HEK293 (cell line): ENCODE data around the gene SOCS4.
A peak's percentile ranks its signal among the peaks of the same experiment; 100 is the strongest.

Experiments
- HOXA7 ChIP-seq: sonication (generic); formaldehyde crosslinking; IDR thresholded peaks from 2 replicates; pipeline ENCODE4 v1.8.1; 2022; ENCODE audit warnings: missing genetic modification reagents, borderline replicate concordance
- KLF16 ChIP-seq: fragments of 450-650 bp; formaldehyde crosslinking; IDR thresholded peaks from 2 replicates; pipeline ENCODE4 v1.5.1; 2017; ENCODE audit warnings: missing biosample characterization, missing genetic modification characterization
- KLF9 ChIP-seq: fragments of 450-650 bp; formaldehyde crosslinking; IDR thresholded peaks from 2 replicates; pipeline ENCODE4 v1.5.1; 2016; ENCODE audit warnings: missing biosample characterization, missing genetic modification characterization, low read depth
- OSR2 ChIP-seq: fragments of 450-650 bp; formaldehyde crosslinking; IDR thresholded peaks from 2 replicates; pipeline ENCODE4 v1.5.1; 2016; ENCODE audit warnings: missing biosample characterization, missing genetic modification characterization
- OVOL3 ChIP-seq: fragments of 450-650 bp; formaldehyde crosslinking; IDR thresholded peaks from 2 replicates; pipeline ENCODE4 v1.5.1; 2016; ENCODE audit warnings: missing biosample characterization, missing genetic modification characterization
- PRDM4 ChIP-seq: fragments of 450-650 bp; formaldehyde crosslinking; IDR thresholded peaks from 2 replicates; pipeline ENCODE4 v1.5.1; 2017; ENCODE audit warnings: missing biosample characterization, missing genetic modification characterization
- REST ChIP-seq: fragments of 450-650 bp; formaldehyde crosslinking; IDR thresholded peaks from 2 replicates; pipeline ENCODE4 v1.5.1; 2016; ENCODE audit warnings: missing biosample characterization, missing genetic modification characterization
- ZFP69B ChIP-seq: fragments of 450-650 bp; formaldehyde crosslinking; IDR thresholded peaks from 2 replicates; pipeline ENCODE4 v1.5.1; 2016; ENCODE audit warnings: missing biosample characterization, missing genetic modification characterization
- ZNF140 ChIP-seq: fragments of 450-650 bp; formaldehyde crosslinking; IDR thresholded peaks from 2 replicates; pipeline ENCODE4 v1.5.1; 2016; ENCODE audit warnings: missing biosample characterization, missing genetic modification characterization
- ZNF157 ChIP-seq: fragments of 450-650 bp; formaldehyde crosslinking; IDR thresholded peaks from 2 replicates; pipeline ENCODE4 v1.5.1; 2016; ENCODE audit warnings: missing biosample characterization, missing genetic modification characterization
- ZNF16 ChIP-seq: fragments of 450-650 bp; formaldehyde crosslinking; IDR thresholded peaks from 2 replicates; pipeline ENCODE4 v1.5.1; 2016; ENCODE audit warnings: low read depth, missing biosample characterization, missing genetic modification characterization
- ZNF26 ChIP-seq: fragments of 450-650 bp; formaldehyde crosslinking; IDR thresholded peaks from 2 replicates; pipeline ENCODE4 v1.5.1; 2016; ENCODE audit warnings: missing biosample characterization, missing genetic modification characterization
- ZNF280C ChIP-seq: fragments of 450-650 bp; formaldehyde crosslinking; IDR thresholded peaks from 2 replicates; pipeline ENCODE4 v1.5.1; 2016; ENCODE audit warnings: missing biosample characterization, missing genetic modification characterization
- ZNF362 ChIP-seq: fragments of 450-650 bp; formaldehyde crosslinking; IDR thresholded peaks from 2 replicates; pipeline ENCODE4 v1.5.1; 2016; ENCODE audit warnings: missing biosample characterization, missing genetic modification characterization
- ZNF398 ChIP-seq: fragments of 450-650 bp; formaldehyde crosslinking; IDR thresholded peaks from 2 replicates; pipeline ENCODE4 v1.5.1; 2017; ENCODE audit warnings: missing biosample characterization, missing genetic modification characterization
- ZNF404 ChIP-seq: fragments of 450-650 bp; formaldehyde crosslinking; IDR thresholded peaks from 2 replicates; pipeline ENCODE4 v1.5.1; 2017; ENCODE audit warnings: missing biosample characterization, missing genetic modification characterization
- ZNF580 ChIP-seq: fragments of 450-650 bp; formaldehyde crosslinking; IDR thresholded peaks from 2 replicates; pipeline ENCODE4 v1.5.1; 2016; ENCODE audit warnings: missing biosample characterization, missing genetic modification characterization
- ZNF621 ChIP-seq: fragments of 450-650 bp; formaldehyde crosslinking; IDR thresholded peaks from 2 replicates; pipeline ENCODE4 v1.5.1; 2017; ENCODE audit warnings: missing biosample characterization, missing genetic modification characterization
- ZNF692 ChIP-seq: fragments of 450-650 bp; formaldehyde crosslinking; IDR thresholded peaks from 2 replicates; pipeline ENCODE4 v1.5.1; 2016; ENCODE audit warnings: missing biosample characterization, missing genetic modification characterization
- ZNF837 ChIP-seq: fragments of 450-650 bp; formaldehyde crosslinking; IDR thresholded peaks from 2 replicates; pipeline ENCODE4 v1.5.1; 2016; ENCODE audit warnings: missing biosample characterization, missing genetic modification characterization
- ZSCAN23 ChIP-seq: fragments of 450-650 bp; formaldehyde crosslinking; IDR thresholded peaks from 2 replicates; pipeline ENCODE4 v1.5.1; 2016; ENCODE audit warnings: missing biosample characterization, missing genetic modification characterization
- ZSCAN5A ChIP-seq: fragments of 450-650 bp; formaldehyde crosslinking; IDR thresholded peaks from 2 replicates; pipeline ENCODE4 v1.5.1; 2016; ENCODE audit warnings: missing biosample characterization, missing genetic modification characterization

The SOCS4 gene

GRCh38 chr14:55026793-55027561 is at the start of gene SOCS4, which contains the start of gene WDHD1 (continued):
- no peak; the same call in 1 of the 2 replicates for TF ChIP-seq REST (tag by site-specific recombination)
- TF ChIP-seq PRDM4 (tag by site-specific recombination), result 0 out of 2 replicates have a peak, but pooled peaks have one; percentile 40
- no peak for TF ChIP-seq ZNF362
- peak; percentile 67 for TF ChIP-seq ZNF692 (tag by site-specific recombination)
- TF ChIP-seq ZNF157 (tag by site-specific recombination), result no peak
- TF ChIP-seq KLF9, result 0 out of 2 replicates have a peak, but pooled peaks have one; percentile 25
- TF ChIP-seq ZNF580 (tag by site-specific recombination), result peak; percentile 85
- no peak for TF ChIP-seq ZNF140 (tag by site-specific recombination)
- TF ChIP-seq HOXA7 (CRISPR knock-in tag), result no peak
- TF ChIP-seq ZNF398 (tag by site-specific recombination), result peak; percentile 76
- TF ChIP-seq ZSCAN23 (tag by site-specific recombination), result no peak
- no peak for TF ChIP-seq ZNF837 (tag by site-specific recombination)
- TF ChIP-seq KLF16, result peak; percentile 78
- TF ChIP-seq ZNF26 (tag by site-specific recombination), result no peak
- no peak for TF ChIP-seq ZNF280C (tag by site-specific recombination)
- peak; percentile 38; the same call in 1 of the 2 replicates for TF ChIP-seq ZFP69B (tag by site-specific recombination)
- no peak; the same call in 1 of the 2 replicates for TF ChIP-seq OSR2 (tag by site-specific recombination)
- TF ChIP-seq ZSCAN5A (tag by site-specific recombination), result peak; percentile 73; the same call in 1 of the 2 replicates
- no peak for TF ChIP-seq OVOL3 (tag by site-specific recombination)
- TF ChIP-seq ZNF404 (tag by site-specific recombination), result no peak
- no peak for TF ChIP-seq ZNF16 (tag by site-specific recombination)
- TF ChIP-seq ZNF621 (tag by site-specific recombination), result no peak
